GM18520 (cell line): Measurements from ENCODE around the gene SERAC1.

Experiments
- ATAC-seq: cut with Tn5 transposase; IDR thresholded peaks from one replicate; pipeline ENCODE4 v1.9.1; 2021; ENCODE audit not compliant: unreplicated experiment

Gene SERAC1

GRCh38 chr6:158081657-158081935 is 86.5 kb downstream of the SERAC1 start:
- no peak for ATAC-seq

GRCh38 chr6:158080849-158081656 is 87.0 kb downstream of the SERAC1 start:
- ATAC-seq: no peak

- no peak for ATAC-seq
Observed at GRCh38 chr6:158078320-158078719, 89.7 kb downstream of the SERAC1 start.

GRCh38 chr6:158077676-158078075 is 90.4 kb downstream of the SERAC1 start:
- ATAC-seq: no peak

- ATAC-seq: no peak
Observed at GRCh38 chr6:158076548-158076947, 91.5 kb downstream of the SERAC1 start.

- ATAC-seq: no peak
Observed at GRCh38 chr6:158073776-158074175, 94.3 kb downstream of the SERAC1 start.

- ATAC-seq: no peak
Observed at GRCh38 chr6:158072083-158072721, 95.9 kb downstream of the SERAC1 start.

- ATAC-seq: no peak
Observed at GRCh38 chr6:158071121-158072082, 96.7 kb downstream of the SERAC1 start.

GRCh38 chr6:158070513-158070912 is 97.5 kb downstream of the SERAC1 start:
- no peak for ATAC-seq

- no peak for ATAC-seq
Observed at GRCh38 chr6:158069800-158070195, 98.3 kb downstream of the SERAC1 start.

GRCh38 chr6:158068893-158069799 is 98.9 kb downstream of the SERAC1 start:
- ATAC-seq: no peak

- ATAC-seq: no peak
Observed at GRCh38 chr6:158068156-158068892, 99.7 kb downstream of the SERAC1 start.

- ATAC-seq: no peak
Observed at GRCh38 chr6:158067436-158068015, 100.5 kb downstream of the SERAC1 start.

- ATAC-seq: no peak
Observed at GRCh38 chr6:158066136-158066781, 101.8 kb downstream of the SERAC1 start.

- ATAC-seq: no peak
Observed at GRCh38 chr6:158064725-158065251, 103.3 kb downstream of the SERAC1 start.

- ATAC-seq: no peak
Observed at GRCh38 chr6:158063736-158064135, 104.3 kb downstream of the SERAC1 start.

GRCh38 chr6:158061709-158062461 is 106.2 kb downstream of the SERAC1 start:
- no peak for ATAC-seq

- no peak for ATAC-seq
Observed at GRCh38 chr6:158061361-158061708, 106.7 kb downstream of the SERAC1 start.
